GM12865 (cell line): ENCODE data around the gene SLC48A1.

Source experiments
- DNase-seq: peaks from one replicate; pipeline ENCODE4 v3.0.0; 2010; ENCODE audit warnings: low read depth
- H3K4me3 ChIP-seq: 2 replicates; pipeline ENCODE4 v1.5.1; 2011; ENCODE audit warnings: mild to moderate bottlenecking, low read depth, low read length, control low read depth
- TF ChIP-seq, protein P1 (sequence below): IDR thresholded peaks from 2 replicates; pipeline ENCODE4 v1.5.1; 2011; ENCODE audit warnings: low read length, control low read depth, low read depth, inconsistent platforms; ENCODE audit not compliant: insufficient read depth; ENCODE audit errors: missing control alignments

Gene SLC48A1

DNA sequence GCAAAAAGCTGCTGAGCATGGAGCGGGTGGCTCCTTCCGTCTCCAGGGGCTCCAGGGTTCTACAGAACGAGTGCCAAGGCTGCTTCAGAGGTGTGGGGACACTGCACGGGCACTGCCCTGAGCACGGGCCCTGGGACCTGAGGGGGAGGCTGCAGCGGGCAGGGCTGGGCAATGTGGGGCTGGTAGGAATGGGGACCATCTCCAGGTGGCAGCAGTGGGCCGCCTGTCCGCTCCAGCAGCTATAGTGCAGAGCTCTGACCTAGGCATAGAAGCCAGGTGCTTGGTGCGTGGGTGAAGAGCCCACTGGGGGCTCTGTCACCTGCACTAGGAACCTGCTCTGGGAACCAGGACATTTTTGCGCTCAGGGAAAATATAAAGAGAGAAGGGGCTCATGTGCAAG is 24.4 kb downstream of the SLC48A1 start:
- DNase-seq, result peak; percentile 70
- H3K4me3 ChIP-seq, result no peak overlapping the region
- TF ChIP-seq, protein P1, sequence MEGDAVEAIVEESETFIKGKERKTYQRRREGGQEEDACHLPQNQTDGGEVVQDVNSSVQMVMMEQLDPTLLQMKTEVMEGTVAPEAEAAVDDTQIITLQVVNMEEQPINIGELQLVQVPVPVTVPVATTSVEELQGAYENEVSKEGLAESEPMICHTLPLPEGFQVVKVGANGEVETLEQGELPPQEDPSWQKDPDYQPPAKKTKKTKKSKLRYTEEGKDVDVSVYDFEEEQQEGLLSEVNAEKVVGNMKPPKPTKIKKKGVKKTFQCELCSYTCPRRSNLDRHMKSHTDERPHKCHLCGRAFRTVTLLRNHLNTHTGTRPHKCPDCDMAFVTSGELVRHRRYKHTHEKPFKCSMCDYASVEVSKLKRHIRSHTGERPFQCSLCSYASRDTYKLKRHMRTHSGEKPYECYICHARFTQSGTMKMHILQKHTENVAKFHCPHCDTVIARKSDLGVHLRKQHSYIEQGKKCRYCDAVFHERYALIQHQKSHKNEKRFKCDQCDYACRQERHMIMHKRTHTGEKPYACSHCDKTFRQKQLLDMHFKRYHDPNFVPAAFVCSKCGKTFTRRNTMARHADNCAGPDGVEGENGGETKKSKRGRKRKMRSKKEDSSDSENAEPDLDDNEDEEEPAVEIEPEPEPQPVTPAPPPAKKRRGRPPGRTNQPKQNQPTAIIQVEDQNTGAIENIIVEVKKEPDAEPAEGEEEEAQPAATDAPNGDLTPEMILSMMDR, result peak; percentile 68

DNA sequence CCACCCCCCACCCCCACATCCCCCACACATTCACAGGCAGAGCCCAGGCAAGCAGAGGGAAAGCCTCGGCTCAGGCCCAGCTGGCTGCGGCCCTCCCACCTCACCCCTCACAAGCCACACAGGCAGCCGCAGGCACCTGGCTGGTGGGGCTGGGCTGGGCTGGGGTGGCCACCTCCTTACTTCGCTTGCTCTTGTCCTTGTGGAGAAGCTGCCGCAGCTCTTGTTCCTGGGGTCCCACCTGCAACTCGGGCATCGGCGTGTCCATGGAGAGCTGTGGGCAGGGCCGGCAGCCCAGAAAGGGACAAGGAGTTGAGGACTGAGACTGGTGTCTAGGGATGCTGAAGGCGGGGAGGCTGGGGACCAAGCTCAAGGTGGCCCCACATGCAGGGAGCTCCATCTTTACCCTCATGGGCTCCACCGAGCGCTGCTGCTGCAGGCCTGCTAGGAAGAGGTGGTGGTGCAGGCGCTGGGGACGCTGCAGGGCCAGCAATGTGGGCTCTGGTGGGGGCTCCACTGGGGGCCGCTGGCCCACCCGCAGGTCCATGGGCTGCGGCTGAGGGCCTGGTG is 25.4 kb downstream of the SLC48A1 start:
- TF ChIP-seq, protein P1, result no peak
- H3K4me3 ChIP-seq, result no peak overlapping the region
- DNase-seq, result no peak

DNA sequence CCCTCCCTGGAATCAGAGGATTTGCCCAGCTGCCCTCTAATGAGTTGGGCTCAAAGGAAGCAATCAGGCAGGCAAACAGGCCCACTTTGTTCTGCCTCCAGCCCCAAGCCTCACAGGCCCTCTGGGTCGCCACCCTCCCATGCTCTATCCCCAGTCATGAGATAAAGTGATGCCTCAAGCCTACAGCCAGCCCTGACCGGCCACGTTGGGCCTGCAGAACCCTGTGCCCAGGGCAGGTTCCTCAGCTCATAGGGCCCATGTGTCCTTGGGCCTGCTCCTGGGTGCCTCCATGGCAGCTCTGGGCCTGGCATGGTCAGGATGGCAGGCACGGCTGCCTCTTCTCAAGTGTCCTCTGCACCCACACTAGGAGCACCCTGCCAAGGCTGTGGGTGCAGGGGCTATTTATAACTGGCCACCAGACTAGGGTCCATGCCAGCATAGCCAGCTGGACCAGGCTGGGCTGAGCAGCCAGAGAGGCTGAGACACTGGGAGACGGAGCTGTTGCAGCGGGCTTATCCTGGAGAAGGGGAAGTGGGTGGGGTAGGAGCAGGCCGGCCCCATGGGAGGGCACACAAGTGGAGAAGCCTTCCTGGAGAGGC is 26.4 kb downstream of the SLC48A1 start:
- TF ChIP-seq, protein P1, result no peak
- no peak overlapping the region for H3K4me3 ChIP-seq
- no peak for DNase-seq

DNA sequence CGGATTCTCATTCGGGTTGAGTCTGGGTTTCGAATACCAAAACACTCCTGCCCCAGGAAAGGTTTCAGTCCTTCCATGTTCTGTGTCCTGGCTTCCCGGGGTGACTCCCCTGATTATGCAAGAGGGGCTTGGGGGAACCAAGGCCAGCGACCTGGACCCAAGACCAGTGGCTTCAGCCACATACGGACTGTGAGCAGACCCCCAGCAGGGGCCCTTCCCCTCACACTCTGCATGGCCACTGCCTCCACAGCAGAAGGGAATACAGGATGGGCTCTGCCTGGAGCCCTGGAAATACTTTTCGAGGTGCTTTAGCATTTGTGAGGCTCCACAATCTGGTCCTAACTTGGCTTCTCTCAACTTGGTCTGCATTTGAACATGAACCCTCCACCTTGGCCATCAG is 27.5 kb downstream of the SLC48A1 start:
- no peak overlapping the region for H3K4me3 ChIP-seq
- TF ChIP-seq, protein P1, result no peak
- DNase-seq, result no peak

DNA sequence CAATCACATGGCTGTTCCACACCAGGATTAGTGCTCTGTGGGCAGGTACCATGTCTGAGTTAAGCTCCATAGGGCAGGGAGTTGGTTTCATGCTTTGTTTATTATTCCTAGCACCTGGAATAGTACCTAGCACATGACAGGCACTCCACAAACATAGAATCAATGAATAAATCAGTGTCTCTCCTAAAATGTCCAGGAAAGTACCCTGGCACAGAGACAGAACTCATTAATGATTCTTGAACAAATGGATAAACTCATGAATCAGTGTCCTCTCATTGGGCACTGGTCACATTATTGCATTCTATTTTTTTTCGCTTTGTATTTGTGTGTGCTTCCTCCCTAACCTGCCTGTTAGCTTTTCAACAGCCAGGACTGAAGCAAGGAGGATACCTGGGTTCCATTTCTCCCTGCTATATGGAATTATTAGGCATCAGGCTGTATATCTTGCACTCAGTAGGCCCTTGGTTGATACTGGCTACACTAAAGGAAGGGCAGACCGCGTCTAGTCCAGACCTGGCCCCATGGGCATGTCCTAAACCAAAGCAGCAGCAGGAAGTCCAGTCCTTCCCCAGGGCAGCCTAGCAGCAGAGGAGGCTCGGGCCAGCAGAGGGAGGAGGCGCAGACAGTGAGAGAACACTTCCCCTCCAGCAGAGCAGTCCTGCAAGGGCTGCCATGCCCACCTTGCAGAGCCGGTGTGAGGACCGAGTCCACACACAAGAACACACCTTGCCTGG is 28.3 kb downstream of the SLC48A1 start:
- no peak overlapping the region for H3K4me3 ChIP-seq
- TF ChIP-seq, protein P1, result no peak
- no peak for DNase-seq

DNA sequence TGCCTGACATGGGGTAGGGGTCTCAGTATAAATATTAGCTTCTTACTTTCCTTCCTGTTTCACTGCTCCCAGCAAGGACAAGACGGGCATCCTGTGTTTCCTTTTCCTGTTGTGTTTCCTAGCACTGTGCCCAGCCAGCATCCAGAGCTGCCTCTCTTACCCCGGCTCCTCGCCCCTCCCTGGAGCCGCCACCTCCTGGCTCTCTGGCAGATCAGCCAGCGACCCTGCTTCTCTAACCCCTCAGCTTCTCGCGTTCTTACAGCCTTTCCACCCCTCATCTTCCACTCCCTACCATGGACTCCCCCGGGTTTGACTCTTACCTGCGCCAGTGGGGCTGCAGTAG is 28.8 kb downstream of the SLC48A1 start:
- no peak for DNase-seq
- TF ChIP-seq, protein P1, result no peak
- no peak overlapping the region for H3K4me3 ChIP-seq
